Prostate gland (tissue), 2 donors: ENCODE data around the gene MSH6.

Experiments used
- POLR2A ChIP-seq: fragments of 450-650 bp; IDR thresholded peaks from one replicate; pipeline ENCODE4 v1.6.1; 2016; ENCODE audit warnings: antibody characterized with exemption, mild to moderate bottlenecking
- POLR2AphosphoS5 ChIP-seq: sonication (generic); formaldehyde crosslinking; IDR thresholded peaks from one replicate; pipeline ENCODE4 v1.6.1; 2017; ENCODE audit warnings: antibody characterized with exemption
- TF ChIP-seq, protein P1 (sequence below), 4 experiments: fragments of 200-600 bp in 2 of 4; fragments of 450-650 bp in 2 of 4; sonication (generic) in 2 of 4; IDR thresholded peaks; 1 replicate in 3 of 4; 2 replicates in 1 of 4; pipeline ENCODE4 v1.5.1; 2016 to 2019; ENCODE audit warnings: antibody characterized with exemption in 4 of 4, mild to moderate bottlenecking in 2 of 4, moderate library complexity in 2 of 4

DNA sequence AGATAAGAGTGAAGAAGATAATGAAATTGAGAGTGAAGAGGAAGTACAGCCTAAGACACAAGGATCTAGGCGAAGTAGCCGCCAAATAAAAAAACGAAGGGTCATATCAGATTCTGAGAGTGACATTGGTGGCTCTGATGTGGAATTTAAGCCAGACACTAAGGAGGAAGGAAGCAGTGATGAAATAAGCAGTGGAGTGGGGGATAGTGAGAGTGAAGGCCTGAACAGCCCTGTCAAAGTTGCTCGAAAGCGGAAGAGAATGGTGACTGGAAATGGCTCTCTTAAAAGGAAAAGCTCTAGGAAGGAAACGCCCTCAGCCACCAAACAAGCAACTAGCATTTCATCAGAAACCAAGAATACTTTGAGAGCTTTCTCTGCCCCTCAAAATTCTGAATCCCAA, 15.7 kb downstream of the MSH6 start:
- no peak for TF ChIP-seq POLR2A
- TF ChIP-seq, protein P1, sequence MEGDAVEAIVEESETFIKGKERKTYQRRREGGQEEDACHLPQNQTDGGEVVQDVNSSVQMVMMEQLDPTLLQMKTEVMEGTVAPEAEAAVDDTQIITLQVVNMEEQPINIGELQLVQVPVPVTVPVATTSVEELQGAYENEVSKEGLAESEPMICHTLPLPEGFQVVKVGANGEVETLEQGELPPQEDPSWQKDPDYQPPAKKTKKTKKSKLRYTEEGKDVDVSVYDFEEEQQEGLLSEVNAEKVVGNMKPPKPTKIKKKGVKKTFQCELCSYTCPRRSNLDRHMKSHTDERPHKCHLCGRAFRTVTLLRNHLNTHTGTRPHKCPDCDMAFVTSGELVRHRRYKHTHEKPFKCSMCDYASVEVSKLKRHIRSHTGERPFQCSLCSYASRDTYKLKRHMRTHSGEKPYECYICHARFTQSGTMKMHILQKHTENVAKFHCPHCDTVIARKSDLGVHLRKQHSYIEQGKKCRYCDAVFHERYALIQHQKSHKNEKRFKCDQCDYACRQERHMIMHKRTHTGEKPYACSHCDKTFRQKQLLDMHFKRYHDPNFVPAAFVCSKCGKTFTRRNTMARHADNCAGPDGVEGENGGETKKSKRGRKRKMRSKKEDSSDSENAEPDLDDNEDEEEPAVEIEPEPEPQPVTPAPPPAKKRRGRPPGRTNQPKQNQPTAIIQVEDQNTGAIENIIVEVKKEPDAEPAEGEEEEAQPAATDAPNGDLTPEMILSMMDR (IDR thresholded peaks at IDR 0.05): no peak
- no peak for TF ChIP-seq POLR2AphosphoS5
